Left ventricle myocardium inferior (tissue), 1 donor: ENCODE measurements around the gene PRKCE. TPM values are rescaled to one million over a fixed set of nuclear protein-coding genes. Genes with fewer than 3 reads are reported as not detected.

ENCODE experiments used
- DNase-seq: peaks from one replicate; pipeline ENCODE4 v3.0.0-alpha.2; 2020
- H3K27ac ChIP-seq: fragments of 200-600 bp; replicated peaks from 2 replicates; pipeline ENCODE4 v1.8.0; 2021
- H3K27me3 ChIP-seq: fragments of 200-600 bp; 2 replicates; pipeline ENCODE4 v1.8.0; 2021; ENCODE audit warnings: low read depth
- H3K36me3 ChIP-seq: fragments of 200-600 bp; 2 replicates; pipeline ENCODE4 v1.8.0; 2021
- H3K4me1 ChIP-seq: fragments of 200-600 bp; 2 replicates; pipeline ENCODE4 v1.8.0; 2021
- H3K4me3 ChIP-seq: fragments of 200-600 bp; 2 replicates; pipeline ENCODE4 v1.8.0; 2021; ENCODE audit warnings: mild to moderate bottlenecking, moderate library complexity
- H3K9me3 ChIP-seq: fragments of 200-600 bp; replicated peaks from 2 replicates; pipeline ENCODE4 v1.8.0; 2021
- intact Hi-C: fragments of 100-400 bp; cut with micrococcal nuclease; formaldehyde crosslinking; loops from one replicate; pipeline ENCODE4 v1.11.0; 2022
- total RNA-seq: library from RNA; stranded (reverse); fragmentation: NEBNext Ultra II Directional; extraction: Animal tissue kit (Norgen Biotek cat#: 25700); gene quantifications from one replicate; pipeline ENCODE4 v1.2.1, GENCODE V29; 2021
- TF ChIP-seq, protein P1 (sequence below): fragments of 200-600 bp; IDR thresholded peaks from 2 replicates; pipeline ENCODE4 v1.8.0; 2021; ENCODE audit warnings: antibody characterized with exemption, mild to moderate bottlenecking, borderline replicate concordance
- donor health status: DM: no; HTN: yes; CAD: no; lungs with severe emphysema.

PRKCE gene
- total RNA-seq, 1 donor from 2014 or later, result 14.7 TPM

DNA sequence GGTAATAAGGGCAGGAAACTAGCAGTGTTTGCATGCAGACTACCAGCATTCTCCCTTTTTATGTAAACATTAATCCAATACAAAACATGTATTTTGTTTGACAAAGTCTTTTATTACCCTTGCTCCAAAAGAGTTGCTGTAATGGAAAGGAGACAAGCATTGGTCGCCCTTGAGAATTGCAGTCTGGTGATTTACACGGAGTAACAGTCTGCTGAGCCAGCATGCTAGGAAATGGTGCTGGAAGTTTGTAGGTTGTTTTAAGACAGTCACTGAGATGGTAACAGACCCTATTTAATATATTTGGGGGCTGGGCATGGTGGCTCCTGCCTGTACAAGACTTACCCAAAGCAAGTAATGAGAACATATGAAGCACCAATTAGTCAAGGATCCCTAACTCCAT is 2.8 kb upstream of the PRKCE start:
- Histone ChIP-seq H3K27ac (no peak overlapping the region), H3K4me1 (peaks cover 62% of the 10 kb centered on the region), H3K4me3 (peak overlapping the region; percentile 87), H3K9me3 (no peaks in the 10 kb centered on the region), H3K36me3 (peaks cover 3% of the 10 kb centered on the region), H3K27me3 (no peaks in the 10 kb centered on the region)
- no peak for DNase-seq
- TF ChIP-seq, protein P1, sequence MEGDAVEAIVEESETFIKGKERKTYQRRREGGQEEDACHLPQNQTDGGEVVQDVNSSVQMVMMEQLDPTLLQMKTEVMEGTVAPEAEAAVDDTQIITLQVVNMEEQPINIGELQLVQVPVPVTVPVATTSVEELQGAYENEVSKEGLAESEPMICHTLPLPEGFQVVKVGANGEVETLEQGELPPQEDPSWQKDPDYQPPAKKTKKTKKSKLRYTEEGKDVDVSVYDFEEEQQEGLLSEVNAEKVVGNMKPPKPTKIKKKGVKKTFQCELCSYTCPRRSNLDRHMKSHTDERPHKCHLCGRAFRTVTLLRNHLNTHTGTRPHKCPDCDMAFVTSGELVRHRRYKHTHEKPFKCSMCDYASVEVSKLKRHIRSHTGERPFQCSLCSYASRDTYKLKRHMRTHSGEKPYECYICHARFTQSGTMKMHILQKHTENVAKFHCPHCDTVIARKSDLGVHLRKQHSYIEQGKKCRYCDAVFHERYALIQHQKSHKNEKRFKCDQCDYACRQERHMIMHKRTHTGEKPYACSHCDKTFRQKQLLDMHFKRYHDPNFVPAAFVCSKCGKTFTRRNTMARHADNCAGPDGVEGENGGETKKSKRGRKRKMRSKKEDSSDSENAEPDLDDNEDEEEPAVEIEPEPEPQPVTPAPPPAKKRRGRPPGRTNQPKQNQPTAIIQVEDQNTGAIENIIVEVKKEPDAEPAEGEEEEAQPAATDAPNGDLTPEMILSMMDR, result no peak
- intact Hi-C loops, result loop anchor here (5.0 kb wide), 1 partner anchor 124 kb away; no protein-coding TSS in a partner anchor

DNA sequence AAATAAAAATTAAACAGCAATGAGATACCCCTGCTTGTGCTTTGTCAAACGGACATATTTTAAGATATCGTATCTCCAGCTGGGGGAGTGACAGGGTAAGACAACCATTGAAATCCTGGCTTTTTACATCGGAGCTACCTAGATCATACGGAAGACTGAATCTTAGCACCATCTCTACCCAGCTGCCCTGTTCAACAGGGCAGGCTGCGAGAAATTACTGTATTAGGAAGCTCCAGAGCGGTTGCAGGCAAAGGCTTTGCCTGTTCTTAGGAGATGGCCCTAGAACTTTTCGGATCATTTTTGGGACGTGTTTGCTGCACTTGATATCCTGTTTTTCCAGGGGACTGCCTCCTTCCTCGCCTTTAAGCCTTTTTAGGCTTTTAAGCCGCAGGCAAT is 2.0 kb upstream of the PRKCE start:
- peaks cover 3% of the 10 kb centered on the region for H3K36me3 ChIP-seq
- DNase-seq, result no peak
- intact Hi-C loops, result loop anchor here (5.0 kb wide), 1 partner anchor 123 kb away; no protein-coding TSS in a partner anchor
- peak overlapping the region; percentile 87 for H3K4me3 ChIP-seq
- H3K4me1 ChIP-seq, result peaks cover 67% of the 10 kb centered on the region
- peak overlapping the region; percentile 99 for H3K27ac ChIP-seq
- H3K9me3 ChIP-seq, result no peaks in the 10 kb centered on the region
- H3K27me3 ChIP-seq, result no peaks in the 10 kb centered on the region
- TF ChIP-seq, protein P1, result no peak

DNA sequence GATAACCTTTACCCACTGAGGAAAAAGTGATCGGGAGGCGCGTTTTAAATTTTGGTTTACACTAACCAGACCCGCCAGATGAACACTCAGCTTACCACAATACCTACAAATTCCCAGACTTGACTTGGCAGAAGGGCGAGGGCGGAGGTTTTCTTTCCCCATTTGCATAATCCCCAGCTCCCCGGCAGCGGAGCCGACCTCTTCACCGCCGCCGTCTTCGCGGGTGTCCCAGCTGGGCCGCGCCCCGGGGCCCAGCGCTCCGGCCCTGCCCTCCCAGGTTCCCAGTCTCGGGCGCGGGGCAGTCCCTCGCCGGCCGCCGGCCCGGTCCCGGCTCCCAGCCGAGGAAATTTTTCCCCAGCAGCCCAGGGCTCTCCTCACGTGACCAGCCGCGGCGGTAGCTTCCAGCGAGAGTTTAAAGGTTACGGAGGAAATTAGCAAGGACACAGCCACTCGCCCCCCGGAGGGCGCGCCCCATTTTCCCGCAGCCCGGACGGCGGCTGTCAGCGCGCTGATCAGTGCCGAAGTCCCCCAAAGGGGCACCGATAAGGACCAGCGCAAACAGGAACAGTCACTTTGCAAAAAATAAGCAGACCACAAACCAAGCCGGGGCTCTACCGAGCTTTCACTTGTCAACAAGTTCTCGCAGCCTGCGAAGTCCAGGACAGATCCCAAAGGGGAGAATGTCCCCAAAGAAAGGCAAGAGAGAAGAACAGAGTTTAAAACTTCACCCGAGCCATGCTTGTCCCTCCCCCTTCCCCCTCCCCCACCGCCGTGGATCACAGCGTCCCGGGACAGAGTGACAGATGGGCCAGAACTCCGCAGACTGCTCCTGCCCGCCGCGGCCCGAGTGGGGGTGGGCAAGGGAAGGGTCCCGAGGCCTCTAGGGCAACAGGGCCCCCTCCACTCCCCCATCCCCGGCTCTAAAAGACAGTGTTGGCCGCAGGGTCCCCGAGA is 1.3 kb upstream of the PRKCE start:
- H3K27me3 ChIP-seq, result no peaks in the 10 kb centered on the region
- peak overlapping the region; percentile 87 for H3K4me3 ChIP-seq
- DNase-seq, result peak; percentile 86
- H3K9me3 ChIP-seq, result no peaks in the 10 kb centered on the region
- intact Hi-C loops, result loop anchor here (5.0 kb wide), 1 partner anchor 122 kb away; no protein-coding TSS in a partner anchor
- TF ChIP-seq, protein P1, result no peak
- H3K36me3 ChIP-seq, result peaks cover 3% of the 10 kb centered on the region
- peaks cover 70% of the 10 kb centered on the region for H3K4me1 ChIP-seq
- H3K27ac ChIP-seq, result peak overlapping the region; percentile 99

DNA sequence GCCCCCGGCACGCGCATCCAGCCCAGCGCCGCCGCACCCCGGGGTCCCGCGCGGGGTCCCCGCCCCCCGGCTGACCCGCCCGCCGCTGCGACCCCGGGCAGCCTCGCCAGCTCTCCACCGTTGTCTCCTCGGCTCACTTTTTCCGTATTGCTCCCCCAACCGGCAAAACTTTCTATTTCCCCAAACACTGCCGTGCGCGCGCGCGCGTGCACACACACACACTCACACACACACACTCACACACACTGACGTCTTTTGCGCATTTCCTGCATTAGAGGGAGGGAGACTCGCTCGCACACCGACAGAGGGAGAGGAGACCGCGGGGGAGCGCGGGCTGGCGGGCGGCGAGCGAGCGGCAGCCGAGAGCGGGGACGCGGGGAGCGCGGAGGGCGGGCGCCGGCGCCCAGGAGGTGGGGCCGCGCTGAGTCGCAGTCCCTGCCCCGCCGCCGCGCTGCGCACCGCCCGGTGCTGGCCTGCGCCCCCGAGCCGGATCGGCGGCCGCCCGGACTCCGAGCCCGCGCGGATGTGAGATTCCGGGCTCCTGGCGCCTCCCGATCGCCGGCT is 542 bp upstream of the PRKCE start:
- Histone ChIP-seq H3K27ac (peak overlapping the region; percentile 99), H3K36me3 (peaks cover 3% of the 10 kb centered on the region), H3K4me3 (peak overlapping the region; percentile 87), H3K27me3 (no peaks in the 10 kb centered on the region), H3K9me3 (no peaks in the 10 kb centered on the region), H3K4me1 (peaks cover 70% of the 10 kb centered on the region)
- peak; percentile 94 for DNase-seq
- TF ChIP-seq, protein P1, result peak; percentile 55
- intact Hi-C loops, result no loop called here

DNA sequence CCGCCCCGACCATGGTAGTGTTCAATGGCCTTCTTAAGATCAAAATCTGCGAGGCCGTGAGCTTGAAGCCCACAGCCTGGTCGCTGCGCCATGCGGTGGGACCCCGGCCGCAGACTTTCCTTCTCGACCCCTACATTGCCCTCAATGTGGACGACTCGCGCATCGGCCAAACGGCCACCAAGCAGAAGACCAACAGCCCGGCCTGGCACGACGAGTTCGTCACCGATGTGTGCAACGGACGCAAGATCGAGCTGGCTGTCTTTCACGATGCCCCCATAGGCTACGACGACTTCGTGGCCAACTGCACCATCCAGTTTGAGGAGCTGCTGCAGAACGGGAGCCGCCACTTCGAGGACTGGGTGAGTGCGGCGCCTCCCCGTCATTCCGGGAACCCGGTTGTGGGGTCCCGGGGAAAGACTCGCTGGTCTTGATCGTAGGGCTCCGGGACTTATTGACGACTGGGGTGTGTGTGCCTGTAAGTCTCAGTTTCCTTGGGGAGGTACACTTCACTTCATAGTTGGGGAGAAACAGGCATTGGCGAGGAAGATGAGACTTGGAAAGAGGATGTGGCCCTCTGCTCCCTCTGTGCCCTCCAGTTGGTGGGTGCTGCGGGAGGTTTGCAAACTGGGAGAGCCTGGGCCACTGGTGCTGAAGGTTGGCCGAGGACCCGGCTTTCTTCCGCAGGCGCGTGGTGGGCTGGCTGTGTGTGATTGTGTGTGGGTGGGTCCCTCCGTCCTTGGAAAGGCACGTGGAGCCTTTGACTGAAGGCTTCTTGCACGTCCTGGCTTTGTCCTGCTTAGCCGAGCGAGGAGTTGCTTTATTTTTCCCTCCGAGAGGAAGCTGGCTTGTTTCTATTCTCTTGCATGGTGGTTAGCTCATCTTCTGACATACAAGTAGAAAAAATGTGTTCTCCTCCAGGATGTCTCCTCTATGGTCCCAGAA is 886 bp downstream of the PRKCE start:
- peaks cover 3% of the 10 kb centered on the region for H3K36me3 ChIP-seq
- TF ChIP-seq, protein P1, result no peak
- H3K4me1 ChIP-seq, result peaks cover 68% of the 10 kb centered on the region
- peak; percentile 49 for DNase-seq
- no peaks in the 10 kb centered on the region for H3K27me3 ChIP-seq
- intact Hi-C loops, result no loop called here
- H3K27ac ChIP-seq, result peak overlapping the region; percentile 99
- peak overlapping the region; percentile 87 for H3K4me3 ChIP-seq
- H3K9me3 ChIP-seq, result no peaks in the 10 kb centered on the region
